Measurements from ENCODE around the gene MICU2. TPM values are rescaled to one million over a fixed set of nuclear protein-coding genes. Genes with fewer than 3 reads are reported as not detected.

Gene MICU2
- total and polyA plus RNA-seq, 2 of the 13 experiments (the other 11 are each of a cell fraction or from before 2014, with no cell fraction given), result 31.7 to 42.4 TPM

- TF ChIP-seq ZNF841 (CRISPR knock-in tag; IDR thresholded peaks at IDR 0.05; ENCODE audit: borderline replicate concordance) (no peak), PLSCR1 (CRISPR knock-in tag; IDR thresholded peaks at IDR 0.05; ENCODE audit: borderline replicate concordance) (no peak), FOXJ3 (CRISPR knock-in tag; IDR thresholded peaks at IDR 0.05; ENCODE audit: borderline replicate concordance) (no peak), ZNF441 (CRISPR knock-in tag; IDR thresholded peaks at IDR 0.05; ENCODE audit: borderline replicate concordance) (peak; percentile 26; the same call in 1 of the 2 replicates), SSRP1 (CRISPR knock-in tag; IDR thresholded peaks at IDR 0.05) (no peak), RBM22 (optimal IDR thresholded peaks at IDR 0.05; ENCODE audit: low read length) (no peak), ZNF317 (CRISPR knock-in tag; IDR thresholded peaks at IDR 0.05) (0 out of 2 replicates have a peak, but pooled peaks have one; percentile 44), ZNF543 (CRISPR knock-in tag; IDR thresholded peaks at IDR 0.05) (no peak), ZNF460 (CRISPR knock-in tag; IDR thresholded peaks at IDR 0.05; ENCODE audit: borderline replicate concordance) (no peak), ATM (IDR thresholded peaks at IDR 0.05; ENCODE audit: borderline replicate concordance) (no peak), ARNT (IDR thresholded peaks at IDR 0.05) (no peak), TCF7 (IDR thresholded peaks at IDR 0.05; ENCODE audit: low read depth) (no peak), ZNF501 (CRISPR knock-in tag; IDR thresholded peaks at IDR 0.05) (0 out of 2 replicates have a peak, but pooled peaks have one; percentile 30), UBTF (CRISPR knock-in tag; IDR thresholded peaks at IDR 0.05) (peak; percentile 96), SCMH1 (CRISPR knock-in tag; IDR thresholded peaks at IDR 0.05; ENCODE audit: borderline replicate concordance) (no peak), SP5 (CRISPR knock-in tag; IDR thresholded peaks at IDR 0.05; ENCODE audit: borderline replicate concordance, low read depth) (no peak), JUND (CRISPR knock-in tag; IDR thresholded peaks at IDR 0.05) (no peak), SMAD1 (CRISPR knock-in tag; IDR thresholded peaks at IDR 0.05; ENCODE audit: borderline replicate concordance, low read depth) (no peak), PRDM4 (CRISPR knock-in tag; IDR thresholded peaks at IDR 0.05; ENCODE audit: borderline replicate concordance) (no peak), ZNF232 (CRISPR knock-in tag; IDR thresholded peaks at IDR 0.05; ENCODE audit: borderline replicate concordance) (no peak), RBAK (CRISPR knock-in tag; IDR thresholded peaks at IDR 0.05) (no peak), TRIM22 (IDR thresholded peaks at IDR 0.05) (no peak)
These were observed 144.9 kb downstream of the MICU2 start, which contains the start of gene ZDHHC20 (continued) for GRCh38 chr13:21458813-21459701.

Measured in HepG2 (cell line).